GM23248 (cell line): ENCODE data around the gene FUOM. TPM values are rescaled to one million over a fixed set of nuclear protein-coding genes. Genes with fewer than 3 reads are reported as not detected.

Experiments
- DNase-seq: peaks from one replicate; pipeline ENCODE4 v3.0.0-alpha.2; 2015
- H2AFZ ChIP-seq: fragments of 200-600 bp; sonication (generic); 2 replicates; pipeline ENCODE4 v1.6.1; 2016; ENCODE audit warnings: antibody characterized with exemption
- H3F3A ChIP-seq: fragments of 200-600 bp; sonication (generic); 2 replicates; pipeline ENCODE4 v1.6.1; 2016; ENCODE audit warnings: mild to moderate bottlenecking, antibody characterized with exemption, mixed run types; ENCODE audit not compliant: insufficient read depth
- H3K27ac ChIP-seq: fragments of 200-600 bp; sonication (generic); 2 replicates; pipeline ENCODE4 v1.5.1; 2016; ENCODE audit warnings: mild to moderate bottlenecking
- H3K27me3 ChIP-seq: fragments of 200-600 bp; sonication (generic); replicated peaks from 2 replicates; pipeline ENCODE4 v1.6.1; 2016; ENCODE audit warnings: mild to moderate bottlenecking; ENCODE audit not compliant: insufficient read depth
- H3K36me3 ChIP-seq: fragments of 200-600 bp; sonication (generic); 2 replicates; pipeline ENCODE4 v1.6.1; 2016; ENCODE audit warnings: low read depth, mild to moderate bottlenecking
- H3K4me1 ChIP-seq: fragments of 200-600 bp; sonication (generic); 2 replicates; pipeline ENCODE4 v1.6.1; 2016; ENCODE audit warnings: mild to moderate bottlenecking; ENCODE audit not compliant: insufficient read depth
- H3K4me2 ChIP-seq: fragments of 200-600 bp; sonication (generic); one replicate; pipeline ENCODE4 v1.6.1; 2016; ENCODE audit warnings: mild to moderate bottlenecking; ENCODE audit not compliant: unreplicated experiment
- H3K4me3 ChIP-seq: fragments of 200-600 bp; sonication (generic); 2 replicates; pipeline ENCODE4 v1.5.1; 2016; ENCODE audit warnings: mild to moderate bottlenecking
- H3K79me2 ChIP-seq: fragments of 200-600 bp; sonication (generic); 2 replicates; pipeline ENCODE4 v1.6.1; 2016; ENCODE audit warnings: mild to moderate bottlenecking; ENCODE audit not compliant: insufficient read depth
- H3K9ac ChIP-seq: fragments of 200-600 bp; sonication (generic); 2 replicates; pipeline ENCODE4 v1.6.1; 2016; ENCODE audit warnings: mild to moderate bottlenecking
- H3K9me2 ChIP-seq: fragments of 200-600 bp; sonication (generic); 2 replicates; pipeline ENCODE4 v1.6.1; 2016; ENCODE audit warnings: mixed run types, mild to moderate bottlenecking, moderate library complexity; ENCODE audit not compliant: insufficient read depth
- H3K9me3 ChIP-seq: fragments of 200-600 bp; sonication (generic); one replicate; pipeline ENCODE4 v1.6.1; 2017; ENCODE audit warnings: low read depth
- H4K20me1 ChIP-seq: fragments of 200-600 bp; sonication (generic); 2 replicates; pipeline ENCODE4 v1.6.0; 2016; ENCODE audit not compliant: insufficient read depth
- EZH2 ChIP-seq: fragments of 200-600 bp; sonication (generic); IDR thresholded peaks from 2 replicates; pipeline ENCODE4 v1.6.1; 2018; ENCODE audit warnings: antibody characterized with exemption, mild to moderate bottlenecking; ENCODE audit not compliant: insufficient read depth, poor library complexity, severe bottlenecking
- EZH2phosphoT487 ChIP-seq: fragments of 200-600 bp; sonication (generic); IDR thresholded peaks from 2 replicates; pipeline ENCODE4 v1.6.1; 2018; ENCODE audit warnings: antibody characterized with exemption, moderate library complexity, mild to moderate bottlenecking, low read depth; ENCODE audit not compliant: insufficient read depth
- WGBS, 2 experiments: methylation state at CpG; one replicate each; pipeline ENCODE4 v1.1.6; 2015 to 2017; ENCODE audit warnings: low lambda C conversion rate in 2 of 2, low coverage in 1 of 2; ENCODE audit errors: missing lambda C conversion rate in 2 of 2; 5-methylcytosine and 5-hydroxymethylcytosine counted together
- in situ Hi-C: fragments of 300-500 bp; cut with MboI; formaldehyde crosslinking; loops from 2 replicates; pipeline ENCODE4 v1.15.0; 2020
- polyA plus RNA-seq: library from polyadenylated mRNA; unstranded; fragments of >200 nt; fragmentation: Nextera tagmentation; extraction: Ambion mirVana; gene quantifications from 2 replicates; pipeline ENCODE4 v1.2.1, GENCODE V29; 2016
- total RNA-seq: library from RNA; depleted of rRNA; stranded (reverse); fragments of >200 nt; shearing (Covaris generic); gene quantifications from 2 replicates; pipeline ENCODE4 v1.2.3, GENCODE V29; 2014

Gene FUOM
- total and polyA plus RNA-seq, 2 experiments from 2014 or later, result 21.5 to 24.5 TPM

DNA sequence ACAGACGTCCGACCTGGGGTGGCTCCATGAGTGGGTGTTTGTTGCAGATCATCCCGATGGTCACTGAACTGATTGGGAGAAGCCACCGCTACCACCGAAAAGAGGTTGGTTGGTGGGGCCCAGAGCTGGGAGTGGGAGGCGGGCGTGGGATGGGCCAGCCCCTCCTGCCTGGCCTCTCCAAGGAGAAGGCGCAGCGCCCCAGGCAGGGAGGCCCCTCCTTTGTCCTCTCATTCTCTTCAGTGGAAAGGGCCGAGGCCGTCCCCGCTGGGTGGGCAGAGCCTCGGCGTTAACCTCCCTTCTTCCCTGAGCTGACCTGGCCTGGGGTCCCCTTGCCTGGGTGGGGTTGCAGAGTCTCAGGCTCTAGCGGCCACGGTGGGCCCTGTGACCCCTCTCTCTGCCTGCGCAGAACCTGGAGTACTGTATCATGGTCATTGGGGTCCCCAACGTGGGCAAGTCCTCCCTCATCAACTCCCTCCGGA, 41.3 kb upstream of the FUOM start:
- TF ChIP-seq EZH2phosphoT487 (no peak), EZH2 (no peak)
- 0 out of 2 replicates have a peak, but pooled peaks cover 9% of the 10 kb centered on the region for H3K4me1 ChIP-seq
- H3F3A ChIP-seq, result no peaks in the 10 kb centered on the region
- in situ Hi-C loops, result no loop called here
- no peak for DNase-seq
- H3K36me3 ChIP-seq, result peaks cover 7% of the 10 kb centered on the region; the same call in 1 of the 2 replicates
- H3K4me2 ChIP-seq, result no peak overlapping the region
- H3K4me3 ChIP-seq, result no peak overlapping the region
- no peaks in the 10 kb centered on the region for H3K27me3 ChIP-seq
- H2AFZ ChIP-seq, result no peak overlapping the region
- no peaks in the 10 kb centered on the region for H3K9me3 ChIP-seq
- 95 to 97% methylated on average over 18 to 19 of the region's 19 CpGs for WGBS, 2 experiments
- peaks cover 63% of the 10 kb centered on the region for H3K79me2 ChIP-seq
- no peak overlapping the region for H3K9ac ChIP-seq
- no peak overlapping the region for H3K27ac ChIP-seq
- H4K20me1 ChIP-seq, result no peaks in the 10 kb centered on the region
- no peaks in the 10 kb centered on the region for H3K9me2 ChIP-seq

GRCh38 chr10:133397938-133398337, 40.1 kb upstream of the FUOM start:
- DNase-seq, result no peak
- H3K36me3 ChIP-seq, result peaks cover 7% of the 10 kb centered on the region; the same call in 1 of the 2 replicates
- H3F3A ChIP-seq, result no peaks in the 10 kb centered on the region
- in situ Hi-C loops, result no loop called here
- H3K4me2 ChIP-seq, result no peak overlapping the region
- H3K9ac ChIP-seq, result no peak overlapping the region
- no peak overlapping the region for H3K27ac ChIP-seq
- no peak overlapping the region for H3K4me3 ChIP-seq
- peaks cover 63% of the 10 kb centered on the region for H3K79me2 ChIP-seq
- H3K9me3 ChIP-seq, result no peaks in the 10 kb centered on the region
- 86% methylated on average over 7 of the region's 7 CpGs for WGBS, 2 experiments
- no peaks in the 10 kb centered on the region for H4K20me1 ChIP-seq
- H3K9me2 ChIP-seq, result no peaks in the 10 kb centered on the region
- H2AFZ ChIP-seq, result no peak overlapping the region
- H3K27me3 ChIP-seq, result no peaks in the 10 kb centered on the region
- TF ChIP-seq EZH2, result no peak
- TF ChIP-seq EZH2phosphoT487, result no peak
- H3K4me1 ChIP-seq, result 0 out of 2 replicates have a peak, but pooled peaks cover 9% of the 10 kb centered on the region

DNA sequence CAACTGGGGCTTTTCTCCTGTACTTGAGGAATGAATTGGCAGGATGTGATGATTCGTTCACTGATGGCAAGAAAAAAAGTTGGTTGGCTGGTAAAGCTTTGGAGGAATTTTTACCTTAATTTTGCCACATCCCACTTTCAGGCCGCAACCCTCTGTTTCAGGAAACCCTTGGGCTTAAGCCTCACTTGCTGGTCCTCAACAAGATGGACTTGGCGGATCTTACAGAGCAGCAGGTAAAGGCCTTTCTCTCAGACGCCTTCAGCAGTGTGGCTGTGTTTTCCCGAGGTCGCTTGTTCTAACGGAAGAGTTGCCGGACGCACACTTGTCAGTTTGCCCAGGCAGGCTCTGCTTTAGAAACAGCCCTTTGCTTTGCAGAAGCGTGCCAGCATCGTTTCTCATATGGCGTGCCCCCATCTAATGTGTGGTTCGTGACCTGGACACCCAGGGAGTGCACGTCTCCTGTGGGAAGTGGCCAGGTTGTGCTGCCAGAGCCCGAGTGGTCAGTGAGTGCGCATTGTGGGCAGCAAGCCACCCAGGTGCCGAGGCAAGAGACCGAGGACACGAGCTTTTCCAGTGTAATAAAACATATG, 38.3 kb upstream of the FUOM start:
- Histone ChIP-seq H3K4me3 (no peak overlapping the region), H3K4me1 (0 out of 2 replicates have a peak, but pooled peaks cover 9% of the 10 kb centered on the region), H4K20me1 (no peaks in the 10 kb centered on the region), H3F3A (no peaks in the 10 kb centered on the region), H2AFZ (no peak overlapping the region), H3K79me2 (peaks cover 59% of the 10 kb centered on the region), H3K9ac (no peak overlapping the region), H3K4me2 (no peak overlapping the region), H3K27ac (no peak overlapping the region), H3K27me3 (no peaks in the 10 kb centered on the region), H3K36me3 (0 out of 2 replicates have a peak, but pooled peaks cover 7% of the 10 kb centered on the region), H3K9me3 (no peaks in the 10 kb centered on the region), H3K9me2 (no peaks in the 10 kb centered on the region)
- TF ChIP-seq EZH2phosphoT487, result no peak
- TF ChIP-seq EZH2, result no peak
- DNase-seq, result peak; percentile 30
- in situ Hi-C loops, result no loop called here
- 96 to 98% methylated on average over 19 of the region's 19 CpGs for WGBS, 2 experiments

GRCh38 chr10:133394801-133395221, 37.0 kb upstream of the FUOM start:
- H3F3A ChIP-seq, result no peaks in the 10 kb centered on the region
- in situ Hi-C loops, result no loop called here
- no peak for TF ChIP-seq EZH2
- TF ChIP-seq EZH2phosphoT487, result no peak
- peak overlapping the region; percentile 92 for H3K4me3 ChIP-seq
- H2AFZ ChIP-seq, result peak overlapping the region; percentile 94
- 0 out of 2 replicates have a peak, but pooled peaks cover 7% of the 10 kb centered on the region for H3K36me3 ChIP-seq
- peak; percentile 37 for DNase-seq
- 0 out of 2 replicates have a peak, but pooled peaks cover 9% of the 10 kb centered on the region for H3K4me1 ChIP-seq
- no peaks in the 10 kb centered on the region for H3K27me3 ChIP-seq
- peaks cover 49% of the 10 kb centered on the region for H3K79me2 ChIP-seq
- H3K9me3 ChIP-seq, result no peaks in the 10 kb centered on the region
- WGBS, 2 experiments, result 14% methylated on average over 21 of the region's 21 CpGs
- peak overlapping the region; percentile 70 for H3K27ac ChIP-seq
- no peaks in the 10 kb centered on the region for H3K9me2 ChIP-seq
- H3K4me2 ChIP-seq, result peak overlapping the region; percentile 84
- peak overlapping the region; percentile 94 for H3K9ac ChIP-seq
- H4K20me1 ChIP-seq, result no peaks in the 10 kb centered on the region
